Measurements from ENCODE around the gene NUCB1.
"Not testable (repeated sequence)": the region's sequence is repeated elsewhere in the genome, so short reads cannot be mapped to it uniquely, and the experiment has no call there.

Gene NUCB1

DNA sequence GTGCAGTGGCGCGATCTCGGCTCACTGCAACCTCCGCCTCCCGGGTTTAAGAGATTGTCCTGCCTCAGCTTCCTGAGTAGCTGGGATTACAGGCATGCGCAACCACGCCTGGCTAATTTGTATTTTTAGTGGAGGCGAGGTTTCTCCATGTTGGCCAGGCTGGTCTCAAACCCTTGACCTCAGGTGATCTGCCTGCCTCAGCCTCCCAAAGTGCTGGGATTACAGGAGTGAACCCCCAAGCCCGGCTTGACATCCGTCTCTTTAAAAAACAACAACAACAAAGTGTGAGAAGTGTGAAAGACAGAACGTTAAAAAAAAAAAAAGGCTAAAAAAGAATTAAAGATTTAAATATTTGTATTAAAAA is 744 bp upstream of the NUCB1 start:
- H3K23ac ChIP-seq (ENCODE audit: low read depth, low read length, poor library complexity); H2BK12ac ChIP-seq (ENCODE audit: low read length); H3K9ac ChIP-seq (ENCODE audit: low read depth, low read length, poor library complexity); DNase-seq (ENCODE audit: low spot score); H3K27me3 ChIP-seq (ENCODE audit: control insufficient read depth in 3 of 3, insufficient read depth in 3 of 3, low read depth in 1 of 3, low read length in 3 of 3); H2BK15ac ChIP-seq (ENCODE audit: low read length); H3K79me1 ChIP-seq (ENCODE audit: low read depth, low read length); H3K18ac ChIP-seq (ENCODE audit: low read length); H4K8ac ChIP-seq (ENCODE audit: low read depth, low read length); H4K91ac ChIP-seq (ENCODE audit: low read depth, low read length, poor library complexity); H2AK5ac ChIP-seq (ENCODE audit: low read depth, low read length); H3K9me3 ChIP-seq (replicated peaks in 1 of 2; ENCODE audit: control insufficient read depth in 2 of 2, insufficient read depth in 1 of 2, low read depth in 1 of 2, low read length in 2 of 2); H2BK120ac ChIP-seq (ENCODE audit: low read depth, low read length); H3K4me1 ChIP-seq (ENCODE audit: control insufficient read depth in 2 of 2, insufficient read depth in 1 of 2, low read depth in 1 of 2, low read length in 2 of 2); H3K4ac ChIP-seq (ENCODE audit: low read length); H3K14ac ChIP-seq (ENCODE audit: low read length): not testable (repeated sequence)
- peak overlapping the region; percentile 14 for H3K4me2 ChIP-seq (ENCODE audit: insufficient read depth, low read length, poor library complexity, severe bottlenecking)
- H3K36me3 ChIP-seq (replicated peaks in 1 of 2; ENCODE audit: control insufficient read depth in 2 of 2, insufficient read depth in 2 of 2, low read length in 2 of 2), result peaks cover 0 to 16% of the 10 kb centered on the region in 2 donors
- H2AFZ ChIP-seq (ENCODE audit: low read length), result peak overlapping the region; percentile 80
- peak overlapping the region in 1 of 2 donors; percentile 73 for H3K4me3 ChIP-seq (ENCODE audit: low read length in 2 of 2)
- H3K27ac ChIP-seq (replicated peaks; ENCODE audit: low read length), result peak overlapping the region; percentile 87
- no CpG with 5 or more reads among the region's 11 CpGs for WGBS, 2 donors (ENCODE audit: extremely low coverage in 2 of 2, insufficient read length in 2 of 2, insufficient replicate concordance in 1 of 2)
- H2BK5ac ChIP-seq (ENCODE audit: low read length), result peak overlapping the region; percentile 43

DNA sequence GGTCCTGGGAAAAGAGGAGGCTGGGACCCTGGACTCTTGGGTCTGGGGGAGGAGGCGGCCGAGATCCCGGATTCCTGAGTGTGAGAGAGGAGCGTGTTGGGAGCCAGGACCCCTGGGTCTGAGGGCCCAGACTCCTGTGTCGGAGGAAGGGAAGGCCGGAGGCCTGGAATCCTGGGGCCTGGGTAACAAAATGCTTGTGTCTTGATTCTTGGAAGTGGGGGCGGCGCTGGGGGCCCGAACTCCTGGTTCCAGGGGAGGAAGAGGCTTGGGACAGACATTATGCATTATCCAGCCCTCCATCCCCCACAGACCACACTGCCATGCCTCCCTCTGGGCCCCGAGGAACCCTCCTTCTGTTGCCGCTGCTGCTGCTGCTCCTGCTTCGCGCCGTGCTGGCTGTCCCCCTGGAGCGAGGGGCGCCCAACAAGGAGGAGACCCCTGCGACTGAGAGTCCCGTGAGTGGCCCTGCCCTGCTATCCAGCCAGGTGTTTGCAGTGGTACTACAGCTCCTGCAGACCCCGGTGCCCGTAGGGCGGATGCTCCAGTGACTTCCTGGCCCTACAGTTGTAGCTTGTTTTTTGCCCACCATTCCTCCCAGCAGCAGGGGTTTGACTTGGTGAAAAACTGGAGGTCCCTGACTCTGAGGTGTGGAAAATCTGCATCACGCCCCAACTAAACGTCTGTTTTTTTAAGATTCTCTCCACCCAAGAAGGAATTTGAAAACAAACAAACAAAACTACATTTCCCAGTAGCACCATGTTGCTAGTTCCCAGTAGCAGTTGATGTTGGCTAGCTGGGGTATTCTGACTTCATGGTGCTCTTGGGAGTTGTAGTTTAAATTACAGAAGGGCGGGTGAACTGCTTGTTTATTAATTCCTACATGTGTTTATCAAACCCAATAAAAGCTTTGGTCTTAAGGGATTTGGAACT is 630 bp downstream of the NUCB1 start:
- peak overlapping the region; percentile 30 for H2BK15ac ChIP-seq (ENCODE audit: low read length)
- DNase-seq (ENCODE audit: low spot score), result no peak
- peak overlapping the region; percentile 80 for H2AFZ ChIP-seq (ENCODE audit: low read length)
- H4K91ac ChIP-seq (ENCODE audit: low read depth, low read length, poor library complexity), result no peak overlapping the region
- peaks cover 4 to 30% of the 10 kb centered on the region in 2 donors for H3K36me3 ChIP-seq (replicated peaks in 1 of 2; ENCODE audit: control insufficient read depth in 2 of 2, insufficient read depth in 2 of 2, low read length in 2 of 2)
- H3K18ac ChIP-seq (ENCODE audit: low read length), result peak overlapping the region; percentile 59
- peak overlapping the region; percentile 43 for H2BK5ac ChIP-seq (ENCODE audit: low read length)
- H2BK12ac ChIP-seq (ENCODE audit: low read length), result no peak overlapping the region
- H3K4me2 ChIP-seq (ENCODE audit: insufficient read depth, low read length, poor library complexity, severe bottlenecking), result peak overlapping the region; percentile 81
- H2BK120ac ChIP-seq (ENCODE audit: low read depth, low read length), result no peak overlapping the region
- no peaks in the 10 kb centered on the region for H3K9me3 ChIP-seq (replicated peaks in 1 of 2; ENCODE audit: control insufficient read depth in 2 of 2, insufficient read depth in 1 of 2, low read depth in 1 of 2, low read length in 2 of 2)
- H3K14ac ChIP-seq (ENCODE audit: low read length), result no peak overlapping the region
- peaks cover 7 to 9% of the 10 kb centered on the region in 2 donors for H3K4me1 ChIP-seq (ENCODE audit: control insufficient read depth in 2 of 2, insufficient read depth in 1 of 2, low read depth in 1 of 2, low read length in 2 of 2)
- no peak overlapping the region for H3K4ac ChIP-seq (ENCODE audit: low read length)
- WGBS, 2 donors (ENCODE audit: extremely low coverage in 2 of 2, insufficient read length in 2 of 2, insufficient replicate concordance in 1 of 2), result no CpG with 5 or more reads among the region's 24 CpGs
- H2AK5ac ChIP-seq (ENCODE audit: low read depth, low read length), result peak overlapping the region; percentile 81
- peak overlapping the region; percentile 1 for H3K23ac ChIP-seq (ENCODE audit: low read depth, low read length, poor library complexity)
- H3K27ac ChIP-seq (replicated peaks; ENCODE audit: low read length), result no peak overlapping the region
- peak overlapping the region; percentile 90 for H3K9ac ChIP-seq (ENCODE audit: low read depth, low read length, poor library complexity)
- H3K4me3 ChIP-seq (ENCODE audit: low read length in 2 of 2), result peak overlapping the region; percentile 73 to 86
- no peaks in the 10 kb centered on the region for H3K27me3 ChIP-seq (ENCODE audit: control insufficient read depth in 3 of 3, insufficient read depth in 3 of 3, low read depth in 1 of 3, low read length in 3 of 3)
- H3K79me1 ChIP-seq (ENCODE audit: low read depth, low read length), result peaks cover 3% of the 10 kb centered on the region
- no peak overlapping the region for H4K8ac ChIP-seq (ENCODE audit: low read depth, low read length)

DNA sequence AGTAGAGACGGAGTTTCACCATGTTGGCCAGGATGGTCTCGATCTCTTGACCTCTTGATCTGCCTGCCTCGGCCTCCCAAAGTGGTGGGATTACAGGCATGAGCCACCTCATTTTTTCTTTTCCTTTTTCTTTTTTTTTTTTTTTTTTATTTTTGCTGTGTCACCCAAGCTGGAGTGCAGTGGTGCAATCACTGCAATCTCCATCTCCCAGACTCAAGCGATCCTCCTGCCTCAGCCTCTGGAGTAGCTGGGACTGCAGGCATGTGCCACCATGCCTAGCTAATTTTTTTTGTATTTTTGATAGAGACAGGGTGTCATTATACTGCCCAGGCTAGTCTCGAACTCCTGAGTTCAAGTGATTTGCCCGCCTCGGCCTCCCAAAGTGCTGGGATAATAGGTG is 2.2 kb downstream of the NUCB1 start:
- not testable (repeated sequence) for H3K14ac ChIP-seq (ENCODE audit: low read length); H3K27ac ChIP-seq (replicated peaks; ENCODE audit: low read length); H3K23ac ChIP-seq (ENCODE audit: low read depth, low read length, poor library complexity); H3K27me3 ChIP-seq (ENCODE audit: control insufficient read depth in 3 of 3, insufficient read depth in 3 of 3, low read depth in 1 of 3, low read length in 3 of 3); DNase-seq (ENCODE audit: low spot score); H3K18ac ChIP-seq (ENCODE audit: low read length); H3K9me3 ChIP-seq (replicated peaks in 1 of 2; ENCODE audit: control insufficient read depth in 2 of 2, insufficient read depth in 1 of 2, low read depth in 1 of 2, low read length in 2 of 2); H2BK5ac ChIP-seq (ENCODE audit: low read length); H3K4me1 ChIP-seq (ENCODE audit: control insufficient read depth in 2 of 2, insufficient read depth in 1 of 2, low read depth in 1 of 2, low read length in 2 of 2); H3K4me3 ChIP-seq (ENCODE audit: low read length in 2 of 2); H2AFZ ChIP-seq (ENCODE audit: low read length); H2AK5ac ChIP-seq (ENCODE audit: low read depth, low read length); H3K4ac ChIP-seq (ENCODE audit: low read length); H2BK120ac ChIP-seq (ENCODE audit: low read depth, low read length); H4K8ac ChIP-seq (ENCODE audit: low read depth, low read length); H4K91ac ChIP-seq (ENCODE audit: low read depth, low read length, poor library complexity); H2BK15ac ChIP-seq (ENCODE audit: low read length); H3K9ac ChIP-seq (ENCODE audit: low read depth, low read length, poor library complexity); H3K79me1 ChIP-seq (ENCODE audit: low read depth, low read length); H2BK12ac ChIP-seq (ENCODE audit: low read length); H3K4me2 ChIP-seq (ENCODE audit: insufficient read depth, low read length, poor library complexity, severe bottlenecking)
- peaks cover 8 to 42% of the 10 kb centered on the region in 2 donors for H3K36me3 ChIP-seq (replicated peaks in 1 of 2; ENCODE audit: control insufficient read depth in 2 of 2, insufficient read depth in 2 of 2, low read length in 2 of 2)
- no CpG with 5 or more reads among the region's 7 CpGs for WGBS, 2 donors (ENCODE audit: extremely low coverage in 2 of 2, insufficient read length in 2 of 2, insufficient replicate concordance in 1 of 2)

DNA sequence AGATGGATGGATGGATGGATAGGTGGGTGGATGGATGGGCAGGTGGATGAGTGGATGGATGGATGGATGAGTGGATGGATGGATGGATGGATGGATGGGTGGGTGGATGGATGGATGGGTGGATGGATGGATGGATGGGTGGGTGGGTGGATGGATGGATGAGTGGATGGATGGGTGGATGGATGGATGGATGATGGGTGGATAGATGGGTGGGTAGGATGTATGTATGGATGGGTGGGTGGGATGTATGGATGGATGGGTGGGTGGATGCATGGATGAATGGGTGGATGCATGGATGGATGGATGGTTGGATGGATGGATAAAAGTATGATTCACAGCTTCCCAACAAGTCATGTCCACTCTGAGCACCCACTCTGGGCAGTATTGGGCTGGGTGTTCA is 3.7 kb downstream of the NUCB1 start:
- H2BK15ac ChIP-seq (ENCODE audit: low read length); H2AFZ ChIP-seq (ENCODE audit: low read length); H2BK120ac ChIP-seq (ENCODE audit: low read depth, low read length); H3K4ac ChIP-seq (ENCODE audit: low read length); H2BK5ac ChIP-seq (ENCODE audit: low read length); H3K27me3 ChIP-seq (ENCODE audit: control insufficient read depth in 3 of 3, insufficient read depth in 3 of 3, low read depth in 1 of 3, low read length in 3 of 3); DNase-seq (ENCODE audit: low spot score); H4K91ac ChIP-seq (ENCODE audit: low read depth, low read length, poor library complexity); H3K79me1 ChIP-seq (ENCODE audit: low read depth, low read length); H3K4me1 ChIP-seq (ENCODE audit: control insufficient read depth in 2 of 2, insufficient read depth in 1 of 2, low read depth in 1 of 2, low read length in 2 of 2); H3K4me3 ChIP-seq (ENCODE audit: low read length in 2 of 2); H3K27ac ChIP-seq (replicated peaks; ENCODE audit: low read length); H3K9ac ChIP-seq (ENCODE audit: low read depth, low read length, poor library complexity); H3K18ac ChIP-seq (ENCODE audit: low read length); H4K8ac ChIP-seq (ENCODE audit: low read depth, low read length); H3K23ac ChIP-seq (ENCODE audit: low read depth, low read length, poor library complexity); H2AK5ac ChIP-seq (ENCODE audit: low read depth, low read length); H2BK12ac ChIP-seq (ENCODE audit: low read length); H3K4me2 ChIP-seq (ENCODE audit: insufficient read depth, low read length, poor library complexity, severe bottlenecking); H3K14ac ChIP-seq (ENCODE audit: low read length); H3K9me3 ChIP-seq (replicated peaks in 1 of 2; ENCODE audit: control insufficient read depth in 2 of 2, insufficient read depth in 1 of 2, low read depth in 1 of 2, low read length in 2 of 2): not testable (repeated sequence)
- peaks cover 18 to 55% of the 10 kb centered on the region in 2 donors for H3K36me3 ChIP-seq (replicated peaks in 1 of 2; ENCODE audit: control insufficient read depth in 2 of 2, insufficient read depth in 2 of 2, low read length in 2 of 2)
